Left kidney (tissue), 8 donors: ENCODE data around the gene LGI4. TPM values are rescaled to one million over a fixed set of nuclear protein-coding genes. Genes with fewer than 3 reads are reported as not detected.

Experiments used
- DNase-seq: peaks from one replicate; pipeline ENCODE4 v3.0.0-alpha.2; 2013
- long read RNA-seq, 8 donors: transcript quantifications; one replicate each; lab custom pipeline, GENCODE V29; 2026
- polyA plus RNA-seq: library from polyadenylated mRNA; unstranded; fragments of 120-200 nt; gene quantifications from one replicate; pipeline ENCODE4 v1.2.1, GENCODE V29; 2013; ENCODE audit not compliant: insufficient read length

Gene LGI4
- 2.3 TPM for polyA plus RNA-seq
- long read RNA-seq, donor 1, partial matches to known transcripts, result 21 of 62 reads
- long read RNA-seq, donor 1, other reads (novel, unspliced or antisense), result 40 of 62 reads
- long read RNA-seq, donor 2, partial matches to known transcripts, result 0 of 1 reads
- long read RNA-seq, donor 2, other reads (novel, unspliced or antisense), result 0 of 1 reads
- long read RNA-seq, donor 3, partial matches to known transcripts, result 5 of 18 reads
- long read RNA-seq, donor 3, other reads (novel, unspliced or antisense), result 13 of 18 reads
- long read RNA-seq, donor 4, result 0 reads
- long read RNA-seq, donor 5, partial matches to known transcripts, result 0 of 1 reads
- long read RNA-seq, donor 5, other reads (novel, unspliced or antisense), result 0 of 1 reads
- long read RNA-seq, donor 6, result 0 reads
- long read RNA-seq, donor 7, partial matches to known transcripts, result 19 of 57 reads
- long read RNA-seq, donor 7, other reads (novel, unspliced or antisense), result 37 of 57 reads
- long read RNA-seq, donor 8, partial matches to known transcripts, result 0 of 17 reads
- long read RNA-seq, donor 8, other reads (novel, unspliced or antisense), result 16 of 17 reads

GRCh38 chr19:35134601-35135242 lies at the start of gene LGI4:
TSS of gene LGI4 (minus strand) at chr19:35135059. CDS start at chr19:35134680, 379 bp downstream.
- DNase-seq, result no peak

GRCh38 chr19:35184267-35184666 lies 49.4 kb upstream of the LGI4 start:
- DNase-seq, result no peak

DNA sequence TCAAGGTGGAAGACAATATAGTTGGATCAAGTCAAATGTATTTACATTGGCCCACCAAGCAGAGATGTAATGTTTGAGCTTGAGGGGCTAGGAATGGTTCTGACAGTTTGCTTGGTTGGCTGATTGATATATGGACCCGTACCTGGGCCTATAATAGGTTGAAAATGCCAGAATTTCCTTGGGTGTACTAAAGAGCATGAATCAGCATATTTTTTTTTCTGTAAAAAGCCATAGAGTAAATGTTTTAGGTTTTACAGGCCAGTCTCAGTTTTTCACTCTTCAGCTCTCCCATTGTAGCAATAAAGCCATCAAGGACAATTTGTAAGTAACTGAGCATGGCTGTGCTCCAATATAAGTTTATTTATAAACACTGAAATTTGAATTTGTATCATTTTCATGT lies 46.5 kb upstream of the LGI4 start:
- DNase-seq, result no peak

DNA sequence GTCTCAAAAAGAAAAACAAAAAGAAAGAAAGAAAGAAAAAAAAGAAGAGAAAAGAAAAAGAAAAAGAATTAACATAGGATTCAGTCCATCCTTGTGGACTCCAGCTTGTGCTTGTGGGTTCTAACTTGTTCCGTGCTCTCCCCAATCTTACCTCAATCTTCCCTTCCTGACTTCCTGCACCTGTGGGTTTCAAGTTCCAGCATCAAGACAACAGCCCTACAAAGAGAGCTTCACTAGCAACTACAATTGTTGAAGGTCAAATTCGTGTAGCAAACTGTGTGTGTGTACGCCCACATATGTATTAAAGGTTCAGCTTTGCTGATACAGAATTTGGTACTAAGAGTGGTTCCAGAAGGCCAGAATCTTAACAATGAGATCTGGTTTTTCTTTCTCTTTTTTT lies 45.0 kb upstream of the LGI4 start:
- no peak for DNase-seq

DNA sequence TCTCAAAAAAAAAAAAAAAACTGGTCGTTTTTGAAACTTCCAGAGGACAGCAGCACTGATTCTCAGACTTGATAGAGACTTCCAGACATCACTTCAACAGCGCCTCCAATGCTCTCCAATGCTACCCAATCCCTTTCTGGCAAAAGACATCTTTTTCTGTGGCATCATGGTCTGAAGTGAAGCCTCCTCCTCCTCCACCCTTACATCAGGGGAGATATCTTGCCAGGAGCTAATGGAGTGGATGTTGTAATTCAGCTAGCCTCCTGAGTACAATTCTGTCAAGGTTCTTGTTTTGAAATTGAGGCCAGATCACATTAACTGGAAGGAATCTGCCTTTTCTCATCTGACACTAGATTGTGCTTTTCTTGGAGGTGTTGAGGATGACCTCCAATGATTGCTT lies 43.8 kb upstream of the LGI4 start:
- DNase-seq, result no peak

DNA sequence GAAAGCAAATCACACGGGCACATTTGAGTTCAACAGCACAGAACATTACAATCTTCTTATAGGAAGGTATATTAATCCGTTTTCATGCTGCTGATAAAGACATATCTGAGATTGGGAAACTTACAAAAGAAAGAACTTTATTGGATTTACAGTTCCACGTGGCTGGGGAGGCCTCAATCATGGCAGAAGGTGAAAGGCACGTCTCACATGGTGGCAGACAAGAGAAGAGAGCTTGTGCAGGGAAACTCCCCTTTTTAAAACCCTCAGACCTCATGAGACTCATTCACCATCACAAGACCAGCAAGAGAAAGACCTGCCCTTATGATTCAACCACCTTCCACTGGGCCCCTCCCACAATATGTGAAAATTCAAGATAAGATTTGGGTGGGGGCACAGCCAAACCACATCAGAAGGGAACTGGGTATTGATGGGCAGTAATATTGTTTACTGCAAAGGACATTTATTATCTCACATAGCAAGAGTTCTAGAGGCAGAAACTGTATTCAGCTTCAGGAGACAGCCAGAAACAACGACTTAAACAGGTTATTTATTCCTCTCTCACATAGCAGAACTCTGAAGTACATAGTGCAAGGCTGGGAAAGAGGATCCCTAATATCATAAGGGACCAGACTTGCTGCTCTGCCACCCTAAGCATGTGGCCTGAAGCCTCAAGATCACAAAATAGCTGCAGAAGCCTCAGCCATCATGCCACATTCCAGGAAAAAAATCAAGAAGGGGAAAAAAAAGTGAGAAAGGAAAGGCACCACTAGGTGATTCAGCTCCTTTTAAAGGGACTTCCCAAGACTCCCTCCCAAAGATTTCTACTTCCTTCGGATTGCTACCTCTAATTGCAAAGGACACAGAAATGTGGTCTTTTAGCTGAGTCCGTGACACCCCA lies 42.8 kb upstream of the LGI4 start:
- no peak for DNase-seq

- no peak for DNase-seq
Measured at GRCh38 chr19:35176181-35176570, 41.3 kb upstream of the LGI4 start.

- no peak for DNase-seq
Measured at GRCh38 chr19:35174226-35174625, 39.4 kb upstream of the LGI4 start.

DNA sequence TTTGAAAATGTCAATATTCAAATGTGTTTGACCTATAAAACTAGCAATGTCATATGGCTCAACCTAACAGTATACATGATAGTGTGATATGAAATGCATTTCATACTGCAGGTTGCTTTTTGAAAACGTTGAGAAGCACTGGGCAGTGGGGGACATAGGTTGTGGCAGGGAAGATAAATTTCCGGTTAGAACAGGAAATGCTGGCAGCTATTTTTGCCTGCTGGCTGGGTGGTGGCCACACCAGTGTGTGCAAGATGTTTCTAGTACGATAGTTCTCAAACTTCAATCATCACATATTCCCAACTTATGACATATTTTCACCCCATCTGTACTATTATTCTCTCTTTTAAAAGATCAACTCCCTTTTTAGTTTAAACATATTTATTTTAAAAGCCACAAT lies 36.9 kb upstream of the LGI4 start:
- no peak for DNase-seq

- no peak for DNase-seq
Measured at GRCh38 chr19:35170359-35171061, 35.7 kb upstream of the LGI4 start.

- no peak for DNase-seq
Measured at GRCh38 chr19:35169221-35169995, 34.5 kb upstream of the LGI4 start.

DNA sequence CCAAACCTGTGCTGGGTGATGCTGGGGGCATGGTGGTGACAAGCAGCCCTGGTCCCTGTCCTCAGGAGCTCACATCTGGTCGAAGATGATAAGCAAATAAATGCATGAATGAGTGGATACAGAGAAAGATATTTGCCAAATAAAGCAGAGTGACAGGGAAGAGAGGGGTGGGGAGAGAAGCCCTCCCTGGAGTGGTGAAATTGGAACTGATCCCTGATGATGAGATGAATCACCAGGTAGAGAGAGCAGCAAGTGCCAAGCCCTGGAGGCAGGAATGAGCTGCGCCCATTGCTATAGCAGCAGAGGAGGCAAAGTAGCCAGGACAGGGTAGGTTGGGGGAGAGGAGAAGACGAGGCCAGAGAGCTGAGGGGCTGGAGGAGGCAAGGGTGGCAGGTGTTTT lies 33.3 kb upstream of the LGI4 start:
- no peak for DNase-seq

GRCh38 chr19:35167251-35168119 lies 32.6 kb upstream of the LGI4 start:
- DNase-seq, result no peak

GRCh38 chr19:35166100-35167063 lies 31.5 kb upstream of the LGI4 start:
- DNase-seq, result no peak

GRCh38 chr19:35165200-35166058 lies 30.6 kb upstream of the LGI4 start:
- DNase-seq, result no peak

DNA sequence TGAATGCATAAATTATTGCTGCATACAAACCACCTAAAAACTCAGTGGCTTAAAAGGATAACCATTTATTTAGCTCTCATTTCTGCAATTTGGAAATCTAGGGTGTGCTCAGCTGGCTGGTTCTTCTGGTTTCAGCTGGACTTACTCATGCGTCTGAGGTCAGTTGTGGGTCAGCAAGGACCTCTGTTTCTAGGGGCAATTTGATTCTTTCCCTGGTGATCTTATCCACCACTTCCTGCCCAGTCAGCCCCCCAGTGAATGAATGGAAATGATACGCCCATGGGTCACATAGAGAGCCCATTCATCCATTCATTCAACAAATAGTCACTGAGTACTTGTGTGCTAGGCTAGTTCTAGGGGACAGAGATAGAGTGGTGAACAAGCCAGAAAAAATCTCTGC lies 29.6 kb upstream of the LGI4 start:
- no peak for DNase-seq

DNA sequence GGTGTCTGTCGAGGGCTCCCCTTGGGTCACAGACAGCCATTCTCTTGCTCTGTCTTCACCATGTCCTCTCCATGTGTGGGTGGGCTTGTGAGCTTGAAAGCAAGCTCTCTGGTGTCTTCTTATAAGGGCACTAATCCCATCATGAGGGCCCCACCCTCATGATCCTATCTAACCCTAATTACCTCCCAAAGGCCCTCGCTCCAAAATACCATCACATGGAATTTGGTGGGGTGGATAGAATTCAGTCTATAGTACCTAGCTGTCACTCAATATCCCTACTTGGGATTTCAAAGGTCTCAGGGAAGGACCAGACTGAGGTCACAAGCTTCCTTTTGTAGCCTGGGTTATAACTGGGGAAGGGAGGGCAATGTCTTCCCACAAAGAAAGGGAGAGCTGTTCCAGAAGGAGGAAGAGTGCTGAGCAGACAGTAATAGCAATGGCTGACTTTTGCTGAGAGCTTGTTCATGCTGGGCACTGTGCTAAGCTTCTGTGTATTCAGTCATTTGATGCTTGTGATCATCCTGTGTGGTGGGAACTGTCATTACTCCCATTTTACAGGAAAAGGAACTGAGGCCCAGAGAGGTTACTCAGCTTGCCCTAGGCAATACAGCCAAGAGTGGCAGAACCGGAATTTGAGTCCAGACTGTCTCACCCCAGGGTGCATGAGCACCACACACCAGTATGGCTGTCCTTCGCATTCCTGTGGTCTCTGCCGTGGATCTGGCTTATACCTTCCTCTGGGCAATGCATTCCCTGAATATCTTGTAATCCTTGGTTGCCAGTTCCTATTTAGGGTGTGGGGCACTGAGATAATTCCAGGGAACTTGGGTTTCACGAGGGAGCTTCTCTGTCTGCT lies 27.8 kb upstream of the LGI4 start:
- DNase-seq, result no peak
